Fibroblast of villous mesenchyme (primary cell): Measurements from ENCODE around the gene ZNF618. TPM values are rescaled to one million over a fixed set of nuclear protein-coding genes. Genes with fewer than 3 reads are reported as not detected.

ENCODE experiments used
- DNase-seq: peaks from one replicate; pipeline ENCODE4 v3.0.0-alpha.2; 2010; ENCODE audit warnings: low read depth
- H3K4me3 ChIP-seq: 2 replicates; pipeline ENCODE4 v1.5.1; 2011; ENCODE audit warnings: low read depth, mild to moderate bottlenecking, low read length
- CTCF ChIP-seq: IDR thresholded peaks from 2 replicates; pipeline ENCODE4 v1.5.1; 2012; ENCODE audit warnings: low read depth, mild to moderate bottlenecking, low read length; ENCODE audit not compliant: insufficient read depth
- total RNA-seq: library from RNA; depleted of rRNA; stranded (reverse); fragments of >200 nt; gene quantifications from 2 replicates; pipeline ENCODE4 v1.2.3, GENCODE V29; 2012

The ZNF618 gene
- total RNA-seq, 1 donor, result 12.5 TPM

GRCh38 chr9:113872485-113873143, 3.5 kb upstream of the ZNF618 start:
- H3K4me3 ChIP-seq, result no peak overlapping the region
- TF ChIP-seq CTCF, result no peak
- no peak for DNase-seq

GRCh38 chr9:113873446-113873845, 2.7 kb upstream of the ZNF618 start:
- no peak for TF ChIP-seq CTCF
- no peak for DNase-seq

GRCh38 chr9:113873926-113874325, 2.2 kb upstream of the ZNF618 start:
- TF ChIP-seq CTCF, result no peak
- no peak for DNase-seq
- no peak overlapping the region for H3K4me3 ChIP-seq

More at GRCh38 chr9:113873446-113873845, 2.7 kb upstream of the ZNF618 start:
- H3K4me3 ChIP-seq, result no peak overlapping the region

GRCh38 chr9:113875459-113876150, 504 bp upstream of the ZNF618 start:
- H3K4me3 ChIP-seq, result peak overlapping the region; percentile 55
- TF ChIP-seq CTCF, result no peak
- peak; percentile 16 for DNase-seq

GRCh38 chr9:113876993-113877368, 872 bp downstream of the ZNF618 start:
- no peak for DNase-seq
- H3K4me3 ChIP-seq, result peak overlapping the region; percentile 89
- no peak for TF ChIP-seq CTCF

GRCh38 chr9:113879318-113879717, 3.2 kb downstream of the ZNF618 start:
- H3K4me3 ChIP-seq, result no peak overlapping the region
- TF ChIP-seq CTCF, result no peak
- DNase-seq, result no peak
